GM20431 (cell line): ENCODE measurements around the gene SPTLC1.
"Not testable (repeated sequence)": the region's sequence is repeated elsewhere in the genome, so short reads cannot be mapped to it uniquely, and the experiment has no call there.

Experiments used
- in situ Hi-C: fragments of 300-500 bp; cut with MseI, MboI; formaldehyde crosslinking; loops from one replicate; pipeline ENCODE4 v1.15.0; 2020; ENCODE audit warnings: low sequenced_read_pairs; ENCODE audit not compliant: unreplicated experiment

Gene SPTLC1

GRCh38 chr9:92141144-92142129 is 26.2 kb upstream of the SPTLC1 start:
- in situ Hi-C loops: loop anchor here (25.0 kb wide), 1 partner anchor 121 kb away; no protein-coding TSS in a partner anchor

GRCh38 chr9:92140754-92141143 is 25.5 kb upstream of the SPTLC1 start:
- in situ Hi-C loops: loop anchor here (25.0 kb wide), 1 partner anchor 122 kb away; no protein-coding TSS in a partner anchor

GRCh38 chr9:92140074-92140753 is 25.0 kb upstream of the SPTLC1 start:
- in situ Hi-C loops: loop anchor here (25.0 kb wide), 1 partner anchor 122 kb away; no protein-coding TSS in a partner anchor

GRCh38 chr9:92138960-92139540 is 23.8 kb upstream of the SPTLC1 start:
- in situ Hi-C loops: loop anchor here (10.0 to 25.0 kb wide), 2 partner anchors 123 to 496 kb away; no protein-coding TSS in a partner anchor

GRCh38 chr9:92138157-92138959 is 23.1 kb upstream of the SPTLC1 start:
- in situ Hi-C loops: loop anchor here (10.0 to 25.0 kb wide), 2 partner anchors 124 to 496 kb away; no protein-coding TSS in a partner anchor

- in situ Hi-C loops: loop anchor here (10.0 to 25.0 kb wide), 2 partner anchors 126 to 498 kb away; no protein-coding TSS in a partner anchor
These were observed 21.1 kb upstream of the SPTLC1 start for GRCh38 chr9:92136184-92136858.

GRCh38 chr9:92135576-92135975 is 20.4 kb upstream of the SPTLC1 start:
- in situ Hi-C loops: loop anchor here (10.0 to 25.0 kb wide), 2 partner anchors 127 to 499 kb away; no protein-coding TSS in a partner anchor

- in situ Hi-C loops: loop anchor here (10.0 to 25.0 kb wide), 2 partner anchors 128 to 501 kb away; no protein-coding TSS in a partner anchor
These were observed 18.9 kb upstream of the SPTLC1 start for GRCh38 chr9:92133949-92134604.

GRCh38 chr9:92132913-92133312 is 17.7 kb upstream of the SPTLC1 start:
- in situ Hi-C loops: loop anchor here (10.0 to 25.0 kb wide), 2 partner anchors 129 to 502 kb away; no protein-coding TSS in a partner anchor

- in situ Hi-C loops: loop anchor here (10.0 to 25.0 kb wide), 2 partner anchors 130 to 502 kb away; no protein-coding TSS in a partner anchor
These were observed 17.3 kb upstream of the SPTLC1 start for GRCh38 chr9:92132501-92132900.

GRCh38 chr9:92122800-92123199 is 7.6 kb upstream of the SPTLC1 start:
- in situ Hi-C loops: no loop called here

GRCh38 chr9:92122061-92122460 is 6.8 kb upstream of the SPTLC1 start:
- in situ Hi-C loops: no loop called here

- in situ Hi-C loops: no loop called here
These were observed 6.1 kb upstream of the SPTLC1 start for GRCh38 chr9:92121265-92121664.

- in situ Hi-C loops: no loop called here
These were observed 4.9 kb upstream of the SPTLC1 start for GRCh38 chr9:92120138-92120537.

- in situ Hi-C loops: no loop called here
These were observed 4.4 kb upstream of the SPTLC1 start for GRCh38 chr9:92119586-92119985.

GRCh38 chr9:92108122-92108521 is 7.1 kb downstream of the SPTLC1 start:
- in situ Hi-C loops: no loop called here

- in situ Hi-C loops: not testable (repeated sequence)
These were observed 9.6 kb downstream of the SPTLC1 start for GRCh38 chr9:92105446-92106225.
